Fibroblast of lung (primary cell): ENCODE measurements around the gene RND3. TPM values are rescaled to one million over a fixed set of nuclear protein-coding genes. Genes with fewer than 3 reads are reported as not detected.

Source experiments
- DNase-seq, 2 donors: peaks; one replicate each; pipeline versions ENCODE4 v3.0.0 to v3.0.0-alpha.2; 2010; ENCODE audit warnings: low read depth in 2 of 2
- H2AFZ ChIP-seq: 2 replicates; pipeline ENCODE4 v1.5.1; 2012; ENCODE audit warnings: low read length, control low read depth, inconsistent platforms
- H3K27ac ChIP-seq: 2 replicates; pipeline ENCODE4 v1.5.1; 2011; ENCODE audit warnings: low read length, control low read depth; ENCODE audit not compliant: insufficient read depth
- H3K27me3 ChIP-seq: 2 replicates; pipeline ENCODE4 v1.5.1; 2011; ENCODE audit warnings: mild to moderate bottlenecking, low read length; ENCODE audit not compliant: control insufficient read depth, insufficient read depth
- H3K36me3 ChIP-seq: 2 replicates; pipeline ENCODE4 v1.5.1; 2011; ENCODE audit warnings: low read length; ENCODE audit not compliant: control insufficient read depth, insufficient read depth
- H3K4me1 ChIP-seq: 2 replicates; pipeline ENCODE4 v1.5.1; 2011; ENCODE audit warnings: low read length; ENCODE audit not compliant: control insufficient read depth, insufficient read depth; ENCODE audit errors: extremely low read depth
- H3K4me2 ChIP-seq: 2 replicates; pipeline ENCODE4 v1.5.1; 2011; ENCODE audit warnings: low read length, control low read depth; ENCODE audit not compliant: insufficient read depth; ENCODE audit errors: extremely low read depth
- H3K4me3 ChIP-seq, 4 experiments: fragments of 200-600 bp in 1 of 4; sonication (generic) in 1 of 4; replicated peaks in 1 of 4; 2 replicates each; pipeline ENCODE4 v1.5.1; 2011 to 2016; ENCODE audit warnings: low read length in 4 of 4, low read depth in 3 of 4, mild to moderate bottlenecking in 3 of 4, control low read depth in 2 of 4, inconsistent platforms in 1 of 4, mixed read lengths in 1 of 4; ENCODE audit not compliant: insufficient read depth in 1 of 4; ENCODE audit errors: control extremely low read depth in 1 of 4
- H3K79me2 ChIP-seq: 2 replicates; pipeline ENCODE4 v1.5.1; 2012; ENCODE audit warnings: mild to moderate bottlenecking, low read length, inconsistent platforms; ENCODE audit not compliant: control insufficient read depth, insufficient read depth
- H3K9ac ChIP-seq: 2 replicates; pipeline ENCODE4 v1.5.1; 2011; ENCODE audit warnings: mild to moderate bottlenecking, low read length, control low read depth; ENCODE audit not compliant: insufficient read depth
- H3K9me3 ChIP-seq: 2 replicates; pipeline ENCODE4 v1.5.1; 2012; ENCODE audit warnings: low read depth, low read length; ENCODE audit not compliant: control insufficient read depth, insufficient read depth
- H4K20me1 ChIP-seq: 2 replicates; pipeline ENCODE4 v1.5.1; 2011; ENCODE audit warnings: low read length; ENCODE audit not compliant: control insufficient read depth, insufficient read depth; ENCODE audit errors: extremely low read depth
- CTCF ChIP-seq, 2 donors: IDR thresholded peaks in 1 of 2; conservative IDR thresholded peaks in 1 of 2; 1 replicate in 1 of 2; 2 replicates in 1 of 2; pipeline ENCODE4 v1.5.1; 2011 to 2012; ENCODE audit warnings: low read length in 2 of 2, control low read depth in 1 of 2, inconsistent platforms in 1 of 2, low read depth in 1 of 2, mild to moderate bottlenecking in 1 of 2
- EZH2 ChIP-seq: IDR thresholded peaks from 2 replicates; pipeline ENCODE4 v1.5.1; 2012; ENCODE audit warnings: low read length, control low read depth, mild to moderate bottlenecking; ENCODE audit errors: missing control alignments
- polyA plus RNA-seq, 2 donors: library from polyadenylated mRNA; depleted of rRNA in 1 of 2; stranded (reverse) in 1 of 2; unstranded in 1 of 2; fragments of >200 nt; gene quantifications; 2 replicates each; pipeline ENCODE4 v1.2.1, GENCODE V29; 2011 to 2012; ENCODE audit warnings: missing spikeins in 1 of 2
- total RNA-seq: library from RNA; depleted of rRNA; stranded (reverse); fragments of >200 nt; gene quantifications from 2 replicates; pipeline ENCODE4 v1.2.1, GENCODE V29; 2014

RND3 gene
- total and polyA plus RNA-seq, 2 donors (not counting 1 experiment from before 2014, with no cell fraction given): 363 to 1,405 TPM

GRCh38 chr2:150438041-150438440 lies 49.4 kb downstream of the RND3 start:
- Histone ChIP-seq H3K4me1 (no peaks in the 10 kb centered on the region), H2AFZ (no peak overlapping the region), H3K9ac (no peak overlapping the region), H3K27me3 (no peaks in the 10 kb centered on the region), H3K27ac (no peak overlapping the region), H3K9me3 (no peaks in the 10 kb centered on the region), H4K20me1 (no peaks in the 10 kb centered on the region), H3K36me3 (no peaks in the 10 kb centered on the region), H3K79me2 (no peaks in the 10 kb centered on the region), H3K4me2 (no peak overlapping the region), H3K4me3 (no peak overlapping the region)
- TF ChIP-seq CTCF (conservative IDR thresholded peaks at IDR 0.05 in 1 of 2, IDR thresholded peaks at IDR 0.05 in 1 of 2; ENCODE audit: low read depth in 1 of 2, low read length in 2 of 2): no peak
- no peak for TF ChIP-seq EZH2
- DNase-seq: no peak

DNA sequence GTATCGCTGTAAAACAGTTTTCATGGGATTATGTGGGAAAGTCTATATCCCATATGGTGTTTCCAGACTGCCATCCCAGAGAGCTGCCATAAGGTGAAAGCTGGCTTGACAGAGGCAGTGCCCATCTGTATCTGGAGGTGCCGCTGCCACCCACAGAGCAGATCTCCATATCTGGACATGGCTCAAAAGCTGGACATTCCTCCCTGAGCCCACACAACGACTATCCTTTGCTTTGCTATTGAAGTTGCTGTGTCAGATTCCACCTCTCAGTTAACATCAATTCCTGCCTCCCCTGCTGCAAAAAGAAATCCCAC lies 55.2 kb downstream of the RND3 start:
- Histone ChIP-seq H3K4me3 (no peak overlapping the region), H3K4me2 (no peak overlapping the region), H3K27ac (no peak overlapping the region), H3K9me3 (no peaks in the 10 kb centered on the region), H4K20me1 (no peaks in the 10 kb centered on the region), H3K27me3 (no peaks in the 10 kb centered on the region), H2AFZ (no peak overlapping the region), H3K36me3 (no peaks in the 10 kb centered on the region), H3K9ac (no peak overlapping the region), H3K4me1 (no peaks in the 10 kb centered on the region), H3K79me2 (no peaks in the 10 kb centered on the region)
- TF ChIP-seq CTCF (conservative IDR thresholded peaks at IDR 0.05 in 1 of 2, IDR thresholded peaks at IDR 0.05 in 1 of 2; ENCODE audit: low read depth in 1 of 2, low read length in 2 of 2) (no peak), EZH2 (no peak)
- DNase-seq: no peak

GRCh38 chr2:150431561-150432311 lies 55.7 kb downstream of the RND3 start:
- Histone ChIP-seq H4K20me1 (no peaks in the 10 kb centered on the region), H3K36me3 (no peaks in the 10 kb centered on the region), H3K79me2 (no peaks in the 10 kb centered on the region), H3K4me1 (no peaks in the 10 kb centered on the region), H3K27me3 (no peaks in the 10 kb centered on the region), H2AFZ (no peak overlapping the region), H3K27ac (no peak overlapping the region), H3K9me3 (no peaks in the 10 kb centered on the region), H3K4me3 (no peak overlapping the region), H3K9ac (no peak overlapping the region), H3K4me2 (no peak overlapping the region)
- TF ChIP-seq CTCF (conservative IDR thresholded peaks at IDR 0.05 in 1 of 2, IDR thresholded peaks at IDR 0.05 in 1 of 2; ENCODE audit: low read depth in 1 of 2, low read length in 2 of 2) (no peak), EZH2 (no peak)
- DNase-seq: no peak
